ENCODE data around the gene PLCE1.

The PLCE1 gene

GRCh38 chr10:93995182-93995581 is 1.5 kb downstream of the PLCE1 start:
- no peak for DNase-seq

- no peak for DNase-seq
These were observed 2.0 kb downstream of the PLCE1 start for GRCh38 chr10:93995598-93996271.

- DNase-seq = no peak
These were observed 2.8 kb downstream of the PLCE1 start for GRCh38 chr10:93996551-93996950.

- DNase-seq = no peak
These were observed 3.8 kb downstream of the PLCE1 start for GRCh38 chr10:93997546-93997945.

GRCh38 chr10:93999401-93999851 is 5.7 kb downstream of the PLCE1 start:
- DNase-seq = no peak

- no peak for DNase-seq
These were observed 7.1 kb downstream of the PLCE1 start for GRCh38 chr10:94000638-94001415.

GRCh38 chr10:94001416-94001810 is 7.7 kb downstream of the PLCE1 start:
- DNase-seq = no peak

GRCh38 chr10:94002156-94002555 is 8.4 kb downstream of the PLCE1 start:
- no peak for DNase-seq

GRCh38 chr10:94003488-94003887 is 9.8 kb downstream of the PLCE1 start:
- DNase-seq = no peak

- no peak for DNase-seq
These were observed 11.3 kb downstream of the PLCE1 start for GRCh38 chr10:94005050-94005449.

GRCh38 chr10:94006591-94007550 is 13.1 kb downstream of the PLCE1 start:
- no peak for DNase-seq

GRCh38 chr10:94008526-94008925 is 14.8 kb downstream of the PLCE1 start:
- DNase-seq = no peak

GRCh38 chr10:94010116-94010515 is 16.4 kb downstream of the PLCE1 start:
- DNase-seq = no peak

GRCh38 chr10:94010886-94011285 is 17.2 kb downstream of the PLCE1 start:
- DNase-seq = no peak

GRCh38 chr10:94011296-94011695 is 17.6 kb downstream of the PLCE1 start:
- DNase-seq = no peak

GRCh38 chr10:94012834-94013233 is 19.1 kb downstream of the PLCE1 start:
- DNase-seq = no peak

GRCh38 chr10:94013331-94013760 is 19.6 kb downstream of the PLCE1 start:
- no peak for DNase-seq

GRCh38 chr10:94014304-94014703 is 20.6 kb downstream of the PLCE1 start:
- DNase-seq = no peak

- DNase-seq = no peak
These were observed 23.3 kb downstream of the PLCE1 start for GRCh38 chr10:94016727-94017714.

- DNase-seq = no peak
These were observed 24.4 kb downstream of the PLCE1 start for GRCh38 chr10:94018107-94018506.

- DNase-seq = no peak
These were observed 30.2 kb downstream of the PLCE1 start for GRCh38 chr10:94023906-94024305.

GRCh38 chr10:94024407-94024806 is 30.7 kb downstream of the PLCE1 start:
- no peak for DNase-seq

Measured in RPMI8226 (cell line).